A549 treated with DMSO at 1 μM for 4 hours (cell line): ENCODE measurements around the gene GHITM. TPM values are rescaled to one million over a fixed set of nuclear protein-coding genes. Genes with fewer than 3 reads are reported as not detected.

Source experiments
- total RNA-seq: library from RNA; stranded (reverse); fragments of 200-300 nt; extraction: Qiagen RNA extraction; gene quantifications from 5 replicates; pipeline ENCODE4 v1.2.3, GENCODE V29; 2022; ENCODE audit warnings: low read depth

The GHITM gene
- 205 to 228 TPM (median 220 TPM) in 5 replicates for total RNA-seq

GRCh38 chr10:84139126-84140035, at the start of gene GHITM:
GHITM (plus strand) TSS chr10:84139509; CDS start chr10:84141501, 1,992 bp downstream.

GRCh38 chr10:84173501-84173929, 34.2 kb downstream of the GHITM start, which contains the start of gene GPR15LG:
GPR15LG (plus strand) TSS chr10:84173801; CDS start chr10:84173852, 51 bp downstream.

GRCh38 chr10:84194424-84195043, 55.2 kb downstream of the GHITM start, which contains the start of gene CDHR1:
CDHR1 (plus strand) TSS chr10:84194537; CDS start chr10:84194761, 224 bp downstream.

Other genes with a start within 250 kb of the GHITM start
- not detected in 5 replicates for gene GPR15LG, start 34.3 kb downstream of the GHITM start, total RNA-seq
- gene CDHR1, start 55.0 kb downstream of the GHITM start, total RNA-seq = 0.06 to 0.13 TPM (median 0.08 TPM) in 5 replicates
- gene LRIT2, start 86.0 kb downstream of the GHITM start, total RNA-seq = not detected in 5 replicates
- gene LRIT1, start 102.0 kb downstream of the GHITM start, total RNA-seq = not detected in 5 replicates
- not detected in 5 replicates for gene RGR, start 105.5 kb downstream of the GHITM start, total RNA-seq
- gene CCSER2, start 189.1 kb downstream of the GHITM start, total RNA-seq = 9.2 to 15.4 TPM (median 11.9 TPM) in 5 replicates